ENCODE measurements around the gene KRTAP23-1. TPM values are rescaled to one million over a fixed set of nuclear protein-coding genes. Genes with fewer than 3 reads are reported as not detected.

Gene KRTAP23-1
- not detected in 2 replicates for total RNA-seq
- long read RNA-seq: 0 reads

DNA sequence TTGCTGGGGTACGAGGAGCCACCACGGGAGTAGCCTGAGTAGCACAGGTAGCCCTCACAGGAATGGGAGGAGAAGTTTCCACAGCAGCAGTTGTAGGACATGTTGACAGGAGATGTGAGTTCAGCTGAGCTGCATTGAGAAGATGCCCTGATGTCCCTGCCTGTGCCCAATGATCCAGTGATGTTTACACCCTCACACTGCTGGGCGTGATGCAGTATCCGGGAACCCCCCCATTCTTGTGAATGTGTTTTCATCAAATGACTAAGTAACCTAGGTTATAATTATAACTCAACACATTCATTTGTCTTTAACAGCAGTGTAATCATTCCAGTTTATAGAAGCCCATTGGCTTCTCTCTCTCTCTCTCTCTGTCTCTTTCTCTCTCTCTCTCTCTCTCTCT, at the start of gene KRTAP23-1:
Gene KRTAP23-1 (minus strand): TSS at position 101 of the 400 bp plus-strand sequence. CDS start 0 bp downstream, at position 101.
- no peak for DNase-seq (ENCODE audit: low read depth, low spot score)
- Mint-ChIP-seq H3K4me1 (peaks cover 4% of the 10 kb centered on the region), H3K36me3 (ENCODE audit: low read depth) (no peaks in the 10 kb centered on the region), H3K4me3 (no peak within 1 kb of the TSS), H3K27me3 (ENCODE audit: low read depth) (no peaks in the 10 kb centered on the region), H3K27ac (ENCODE audit: unreplicated experiment) (no peak within 1 kb of the TSS), H3K9me3 (peaks cover 6% of the 10 kb centered on the region)
- TF ChIP-seq CTCF (conservative IDR thresholded peaks at IDR 0.05): no peak

DNA sequence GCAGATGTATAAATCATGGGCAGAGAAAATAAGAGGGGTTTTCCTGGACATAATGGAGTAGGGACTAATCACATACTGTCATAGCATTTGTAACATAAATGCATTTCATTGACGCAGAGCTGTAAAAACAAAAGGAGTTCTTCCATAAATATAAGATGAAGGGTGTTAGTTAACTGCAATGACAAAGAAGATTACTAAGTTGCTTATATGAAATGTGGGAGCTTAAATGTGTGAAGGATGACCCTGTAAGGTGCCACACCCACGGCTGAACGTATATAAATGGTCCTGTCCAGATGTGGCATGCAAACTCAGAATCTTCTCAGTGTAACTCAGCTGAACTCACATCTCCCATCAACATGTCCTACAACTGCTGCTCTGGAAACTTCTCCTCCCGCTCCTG, 47.3 kb upstream of the KRTAP23-1 start, which contains the start of gene KRTAP13-1:
Gene KRTAP13-1 (plus strand): TSS at position 301 of the 400 bp plus-strand sequence. CDS start 56 bp downstream, at position 357.
- Mint-ChIP-seq H3K36me3 (ENCODE audit: low read depth) (no peaks in the 10 kb centered on the region), H3K4me1 (no peaks in the 10 kb centered on the region), H3K27ac (ENCODE audit: unreplicated experiment) (no peak within 1 kb of the TSS), H3K27me3 (ENCODE audit: low read depth) (peaks cover 2% of the 10 kb centered on the region), H3K4me3 (no peak within 1 kb of the TSS), H3K9me3 (no peaks in the 10 kb centered on the region)
- TF ChIP-seq CTCF (conservative IDR thresholded peaks at IDR 0.05): no peak
- DNase-seq (ENCODE audit: low read depth, low spot score): no peak

- TF ChIP-seq CTCF (conservative IDR thresholded peaks at IDR 0.05): no peak
- H3K9me3 Mint-ChIP-seq: peaks cover 4% of the 10 kb centered on the region
- no peaks in the 10 kb centered on the region for H3K36me3 Mint-ChIP-seq (ENCODE audit: low read depth)
- H3K27ac Mint-ChIP-seq (ENCODE audit: unreplicated experiment): no peak overlapping the region
- DNase-seq (ENCODE audit: low read depth, low spot score): no peak
- H3K4me1 Mint-ChIP-seq: no peaks in the 10 kb centered on the region
- no peak overlapping the region for H3K4me3 Mint-ChIP-seq
- peaks cover 5% of the 10 kb centered on the region for H3K27me3 Mint-ChIP-seq (ENCODE audit: low read depth)
These were observed 43.2 kb upstream of the KRTAP23-1 start for GRCh38 chr21:30391492-30392025.

GRCh38 chr21:30382201-30382600, 33.8 kb upstream of the KRTAP23-1 start:
- no peak overlapping the region for H3K27ac Mint-ChIP-seq (ENCODE audit: unreplicated experiment)
- H3K27me3 Mint-ChIP-seq (ENCODE audit: low read depth): peaks cover 4% of the 10 kb centered on the region
- DNase-seq (ENCODE audit: low read depth, low spot score): no peak
- H3K9me3 Mint-ChIP-seq: no peaks in the 10 kb centered on the region
- H3K36me3 Mint-ChIP-seq (ENCODE audit: low read depth): no peaks in the 10 kb centered on the region
- H3K4me3 Mint-ChIP-seq: no peak overlapping the region
- no peaks in the 10 kb centered on the region for H3K4me1 Mint-ChIP-seq
- TF ChIP-seq CTCF (conservative IDR thresholded peaks at IDR 0.05): no peak

- H3K4me3 Mint-ChIP-seq: no peak within 1 kb of the TSS
- peaks cover 3% of the 10 kb centered on the region for H3K27me3 Mint-ChIP-seq (ENCODE audit: low read depth)
- no peaks in the 10 kb centered on the region for H3K9me3 Mint-ChIP-seq
- H3K4me1 Mint-ChIP-seq: no peaks in the 10 kb centered on the region
- no peak for DNase-seq (ENCODE audit: low read depth, low spot score)
- H3K27ac Mint-ChIP-seq (ENCODE audit: unreplicated experiment): no peak within 1 kb of the TSS
- no peaks in the 10 kb centered on the region for H3K36me3 Mint-ChIP-seq (ENCODE audit: low read depth)
- no peak for TF ChIP-seq CTCF (conservative IDR thresholded peaks at IDR 0.05)
These were observed 23.8 kb upstream of the KRTAP23-1 start, which contains the start of gene KRTAP13-2 for GRCh38 chr21:30372139-30372770. Gene KRTAP13-2 (minus strand): TSS chr21:30372271. CDS start chr21:30372213, 58 bp downstream.

All from neural crest cell (in vitro differentiated cells).